ENCODE data around the gene FOCAD. TPM values are rescaled to one million over a fixed set of nuclear protein-coding genes. Genes with fewer than 3 reads are reported as not detected.

Gene FOCAD
- total and polyA plus RNA-seq, 2 of the 8 experiments (the other 6 are each of a cell fraction or from before 2014, with no cell fraction given): 22.0 to 38.4 TPM

DNA sequence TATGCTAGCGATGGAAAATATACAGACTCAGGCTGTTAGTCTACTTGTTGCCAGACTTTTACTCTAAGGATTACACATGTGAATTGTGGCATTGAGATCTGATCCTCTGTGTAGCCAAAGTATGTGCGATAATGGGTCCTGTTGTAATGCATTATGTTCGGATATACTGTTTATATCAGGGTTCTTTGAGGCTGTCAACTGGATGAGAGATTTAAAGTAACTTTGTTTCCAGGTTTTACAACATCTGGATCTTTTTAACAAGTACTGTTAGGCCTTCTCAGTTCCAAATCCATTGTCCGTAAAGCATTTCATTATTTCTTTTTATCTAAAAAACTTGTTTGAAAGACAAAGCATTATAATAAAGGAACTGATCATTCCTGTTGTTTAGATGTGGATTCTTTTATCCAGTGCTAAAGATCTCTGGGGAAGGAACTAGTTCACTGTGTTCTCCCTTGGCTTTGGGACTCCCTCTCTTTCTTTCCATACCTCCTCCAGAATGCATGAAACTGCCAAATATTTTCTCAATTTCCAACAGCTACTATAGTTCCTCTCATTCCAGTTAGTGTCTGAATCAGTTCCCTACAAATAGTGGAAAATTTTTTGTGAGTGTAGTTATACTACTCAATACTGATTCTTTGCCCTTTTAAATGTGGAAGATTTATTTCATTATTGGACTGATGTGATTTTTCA is 278.6 kb downstream of the FOCAD start:
- no peak for DNase-seq (ENCODE audit: low read depth in 1 of 2, low spot score in 2 of 2)
- no peak overlapping the region for H2BK15ac ChIP-seq (ENCODE audit: low read length)
- H3K23ac ChIP-seq (ENCODE audit: insufficient read length): no peak overlapping the region
- peaks cover 0 to 2% of the 10 kb centered on the region in 2 experiments for H4K20me1 ChIP-seq (replicated peaks in 1 of 2; ENCODE audit: control insufficient read depth in 1 of 2, insufficient read depth in 2 of 2, low read length in 2 of 2)
- H3K27ac ChIP-seq (ENCODE audit: low read depth, low read length): no peak overlapping the region
- H3K27me3 ChIP-seq (replicated peaks in 1 of 4; ENCODE audit: control insufficient read depth in 3 of 4, extremely low read depth in 1 of 4, insufficient read depth in 3 of 4, low read length in 3 of 4): no peaks in the 10 kb centered on the region
- H3K9me3 ChIP-seq (ENCODE audit: insufficient read depth in 2 of 2, low read depth in 1 of 2, low read length in 1 of 2): no peaks in the 10 kb centered on the region
- no peak overlapping the region for H4K8ac ChIP-seq (ENCODE audit: extremely low read depth, insufficient read depth, low read length)
- H3K56ac ChIP-seq (replicated peaks; ENCODE audit: insufficient read length, low read depth, low read length): no peak overlapping the region
- 90% methylated on average over 4 of the region's 4 CpGs; no CpG with 5 or more reads in 1 of the 2 experiments for WGBS, 2 experiments (ENCODE audit: extremely low coverage in 1 of 2, insufficient coverage in 1 of 2, insufficient read length in 1 of 2, insufficient replicate concordance in 2 of 2, low coverage in 1 of 2, low lambda C conversion rate in 2 of 2, missing lambda C conversion rate in 1 of 2)
- no peak overlapping the region for H3K14ac ChIP-seq (ENCODE audit: insufficient read length)
- no peak overlapping the region for H3K4me2 ChIP-seq (ENCODE audit: insufficient read depth in 1 of 2, low read depth in 2 of 2, low read length in 2 of 2)
- FAIRE-seq: no peak
- no peak overlapping the region for H3K4ac ChIP-seq (replicated peaks; ENCODE audit: insufficient read length, low read depth, low read length)
- H3K23me2 ChIP-seq (ENCODE audit: low read depth, low read length): no peaks in the 10 kb centered on the region
- no peak overlapping the region for H2AK5ac ChIP-seq (ENCODE audit: low read depth, low read length)
- H2BK20ac ChIP-seq (ENCODE audit: low read length): no peak overlapping the region
- no peak overlapping the region for H4K5ac ChIP-seq (ENCODE audit: insufficient read length, low read depth, low read length)
- H2BK12ac ChIP-seq (ENCODE audit: low read depth, low read length): no peak overlapping the region
- H2BK5ac ChIP-seq (ENCODE audit: low read depth, low read length): no peak overlapping the region
- H3K4me3 ChIP-seq (ENCODE audit: extremely low read depth in 1 of 4, insufficient read depth in 2 of 4, low read depth in 3 of 4, low read length in 4 of 4): no peak overlapping the region
- no peak overlapping the region for H2BK120ac ChIP-seq (replicated peaks; ENCODE audit: low read depth, low read length)
- no peaks in the 10 kb centered on the region for H3K79me1 ChIP-seq (ENCODE audit: low read depth, low read length)
- H3K79me2 ChIP-seq (ENCODE audit: control insufficient read depth in 1 of 2, insufficient read depth in 2 of 2, low read length in 2 of 2): no peaks in the 10 kb centered on the region
- no peak overlapping the region for H4K91ac ChIP-seq (replicated peaks; ENCODE audit: insufficient read length, low read length)
- no peaks in the 10 kb centered on the region for H3K36me3 ChIP-seq (ENCODE audit: control insufficient read depth in 2 of 4, insufficient read depth in 4 of 4, low read length in 3 of 4)
- no peak overlapping the region for H3K18ac ChIP-seq (ENCODE audit: extremely low read depth, low read length)
- H3K4me1 ChIP-seq (replicated peaks in 1 of 4; ENCODE audit: control insufficient read depth in 3 of 4, insufficient read depth in 4 of 4, low read length in 3 of 4): no peaks in the 10 kb centered on the region
- H3K9ac ChIP-seq (replicated peaks in 1 of 4; ENCODE audit: extremely low read depth in 1 of 4, low read depth in 3 of 4, low read length in 3 of 4): no peak overlapping the region
- ChIA-PET CTCF (ENCODE audit: partially characterized antibody) (interaction anchor here (0.8 kb wide), 1 partner anchor 112 kb away, joined by 3 read pairs; no protein-coding TSS in a partner anchor), POLR2A (ENCODE audit: partially characterized antibody) (no interaction called here)
- no peak overlapping the region for H2AFZ ChIP-seq (ENCODE audit: low read length)
- TF ChIP-seq, protein P1, sequence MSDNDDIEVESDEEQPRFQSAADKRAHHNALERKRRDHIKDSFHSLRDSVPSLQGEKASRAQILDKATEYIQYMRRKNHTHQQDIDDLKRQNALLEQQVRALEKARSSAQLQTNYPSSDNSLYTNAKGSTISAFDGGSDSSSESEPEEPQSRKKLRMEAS (IDR thresholded peaks at IDR 0.05): no peak
- no peak for TF ChIP-seq JUN (IDR thresholded peaks at IDR 0.05; ENCODE audit: low read depth, low read length)
- TF ChIP-seq YY1 (IDR thresholded peaks at IDR 0.05; ENCODE audit: low read depth, low read length): no peak
- TF ChIP-seq CHD2 (IDR thresholded peaks at IDR 0.05; ENCODE audit: low read length): no peak
- no peak for TF ChIP-seq RFX5 (IDR thresholded peaks at IDR 0.05; ENCODE audit: borderline replicate concordance, low read depth, low read length)
- no peak for TF ChIP-seq SP1 (IDR thresholded peaks at IDR 0.05; ENCODE audit: low read depth, low read length)

Measured in H1 (cell line).